WI38 (cell line): ENCODE results near the gene TARS2.

Experiments used
- H3K4me3 ChIP-seq: 2 replicates; pipeline ENCODE4 v1.5.1; 2011; ENCODE audit warnings: low read depth, mild to moderate bottlenecking, control low read depth, low read length
- TF ChIP-seq, protein P1 (sequence below): IDR thresholded peaks from 2 replicates; pipeline ENCODE4 v1.5.1; 2012; ENCODE audit warnings: low read depth, mild to moderate bottlenecking, control low read depth, low read length

Gene TARS2

DNA sequence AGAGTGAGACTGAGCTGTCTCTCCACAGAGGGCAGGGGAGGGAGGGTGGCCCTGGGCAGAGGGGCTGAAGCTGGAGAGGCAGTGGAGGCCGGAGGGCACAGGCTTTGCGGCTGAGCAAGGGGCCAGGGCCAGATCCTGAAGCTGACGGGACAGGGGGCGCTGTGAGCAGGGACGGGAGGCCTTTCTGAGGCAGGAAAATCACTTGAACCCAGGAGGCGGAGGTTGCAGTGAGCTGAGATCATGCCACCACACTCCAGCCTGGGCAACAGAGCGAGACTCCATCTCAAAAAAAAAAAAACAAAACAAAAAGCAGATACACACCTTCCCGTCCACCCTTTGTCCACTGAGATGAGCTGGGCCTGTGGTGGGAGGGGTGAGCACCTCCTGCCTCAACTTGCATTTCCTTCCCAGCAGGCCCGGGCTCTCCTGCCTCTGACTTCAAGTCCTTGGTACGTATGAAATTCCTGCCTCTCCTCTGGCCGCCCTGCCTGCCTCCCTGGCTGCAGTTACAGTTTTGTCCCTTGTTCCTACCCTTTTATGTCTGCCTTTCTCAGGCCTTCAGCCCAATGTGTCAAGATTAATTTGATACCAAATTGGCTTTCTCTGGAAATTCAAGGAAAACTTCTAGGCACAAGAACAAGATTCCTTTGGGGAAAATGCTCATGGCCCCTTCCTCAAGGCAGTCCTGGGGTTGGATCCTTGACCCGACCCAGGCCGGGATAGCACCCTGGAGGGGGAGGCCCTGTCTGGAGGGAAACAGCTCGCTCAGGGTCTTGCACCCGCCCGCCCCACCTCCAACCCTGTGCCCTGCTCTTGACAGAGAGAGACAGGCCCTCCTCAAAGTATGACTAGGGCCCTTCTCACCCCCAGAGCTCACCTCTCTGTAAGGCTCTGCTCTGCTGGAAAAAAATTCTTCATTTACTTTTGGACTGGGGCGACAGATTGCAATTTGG, 50.8 kb downstream of the TARS2 start:
- TF ChIP-seq, protein P1, sequence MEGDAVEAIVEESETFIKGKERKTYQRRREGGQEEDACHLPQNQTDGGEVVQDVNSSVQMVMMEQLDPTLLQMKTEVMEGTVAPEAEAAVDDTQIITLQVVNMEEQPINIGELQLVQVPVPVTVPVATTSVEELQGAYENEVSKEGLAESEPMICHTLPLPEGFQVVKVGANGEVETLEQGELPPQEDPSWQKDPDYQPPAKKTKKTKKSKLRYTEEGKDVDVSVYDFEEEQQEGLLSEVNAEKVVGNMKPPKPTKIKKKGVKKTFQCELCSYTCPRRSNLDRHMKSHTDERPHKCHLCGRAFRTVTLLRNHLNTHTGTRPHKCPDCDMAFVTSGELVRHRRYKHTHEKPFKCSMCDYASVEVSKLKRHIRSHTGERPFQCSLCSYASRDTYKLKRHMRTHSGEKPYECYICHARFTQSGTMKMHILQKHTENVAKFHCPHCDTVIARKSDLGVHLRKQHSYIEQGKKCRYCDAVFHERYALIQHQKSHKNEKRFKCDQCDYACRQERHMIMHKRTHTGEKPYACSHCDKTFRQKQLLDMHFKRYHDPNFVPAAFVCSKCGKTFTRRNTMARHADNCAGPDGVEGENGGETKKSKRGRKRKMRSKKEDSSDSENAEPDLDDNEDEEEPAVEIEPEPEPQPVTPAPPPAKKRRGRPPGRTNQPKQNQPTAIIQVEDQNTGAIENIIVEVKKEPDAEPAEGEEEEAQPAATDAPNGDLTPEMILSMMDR = 0 out of 2 replicates have a peak, but pooled peaks have one; percentile 3
- no peak overlapping the region for H3K4me3 ChIP-seq

DNA sequence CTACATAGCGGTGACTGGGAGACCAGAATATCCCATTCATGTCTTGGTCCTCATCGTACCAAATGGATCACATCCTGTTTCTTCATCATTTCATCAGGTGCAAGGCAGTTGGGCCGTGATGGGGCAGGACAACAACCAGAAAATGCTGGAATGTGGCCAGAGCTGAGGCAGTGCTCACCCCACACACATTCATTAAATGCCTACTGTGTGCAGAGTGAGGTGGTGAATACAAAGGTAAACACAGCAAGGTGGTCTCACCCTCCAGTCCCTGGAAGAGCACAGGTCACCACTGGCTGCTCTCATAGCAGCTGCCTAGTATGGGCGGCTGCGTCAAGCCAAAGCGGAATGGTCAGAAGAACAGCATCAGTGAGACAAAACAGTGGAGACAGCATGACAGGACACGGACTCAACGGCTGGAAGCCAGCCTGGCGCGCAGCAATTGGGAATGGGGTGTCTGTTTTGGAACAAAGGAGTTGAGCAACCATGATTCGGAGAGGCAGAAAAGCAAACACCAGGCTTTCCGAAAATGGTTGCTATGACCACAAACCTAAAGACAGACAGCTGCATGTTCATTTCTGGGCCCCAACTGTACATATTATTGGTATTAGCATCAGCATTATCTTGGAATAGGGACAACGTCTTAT, 56.4 kb downstream of the TARS2 start:
- TF ChIP-seq, protein P1 = no peak
- H3K4me3 ChIP-seq = no peak overlapping the region

DNA sequence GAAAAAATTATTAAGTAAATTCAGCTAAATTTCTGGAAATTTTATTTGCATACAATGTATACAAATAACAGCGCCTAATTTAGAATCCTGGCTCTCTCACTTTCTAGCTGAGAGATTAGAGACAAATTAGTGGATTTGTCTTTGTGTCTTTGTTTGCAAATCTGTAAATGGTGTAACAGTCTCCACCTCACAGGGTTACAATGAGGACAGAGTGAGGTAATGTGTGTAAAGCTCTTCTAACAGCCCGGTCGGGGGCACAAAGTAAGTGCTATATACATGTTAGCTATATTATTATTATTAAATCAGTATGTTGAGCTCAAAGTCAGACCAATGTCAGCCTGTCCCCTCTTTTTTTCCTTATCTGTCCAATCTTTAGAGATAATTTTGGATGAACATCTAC, 57.0 kb downstream of the TARS2 start:
- H3K4me3 ChIP-seq = no peak overlapping the region
- TF ChIP-seq, protein P1 = no peak

DNA sequence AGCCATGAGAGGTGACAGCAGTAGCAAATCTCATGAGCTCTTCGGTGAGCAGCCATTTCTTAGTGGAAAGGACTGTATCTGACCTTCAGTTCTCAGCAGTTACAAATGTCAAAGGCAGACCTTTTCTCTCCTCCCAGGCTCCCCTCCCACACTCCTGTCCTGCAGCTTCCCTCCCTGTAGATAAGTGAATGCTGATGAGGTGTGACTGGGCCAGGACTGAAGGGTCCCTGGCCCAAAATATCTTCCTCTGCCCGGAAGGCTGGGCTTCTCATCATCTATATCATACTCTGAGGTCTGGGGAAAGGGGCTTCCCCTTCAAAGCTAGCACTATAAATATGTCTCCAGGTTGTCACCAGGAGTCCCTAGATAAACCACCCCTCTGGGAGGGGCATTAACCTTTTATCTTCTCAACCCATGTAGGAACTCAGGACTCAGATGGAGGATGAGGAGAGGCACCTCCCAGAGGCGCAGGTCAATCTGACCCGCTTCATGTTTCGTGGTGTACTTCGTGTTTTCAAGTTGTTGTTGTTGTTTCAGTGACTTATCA, 58.3 kb downstream of the TARS2 start:
- TF ChIP-seq, protein P1 = no peak
- H3K4me3 ChIP-seq = no peak overlapping the region

DNA sequence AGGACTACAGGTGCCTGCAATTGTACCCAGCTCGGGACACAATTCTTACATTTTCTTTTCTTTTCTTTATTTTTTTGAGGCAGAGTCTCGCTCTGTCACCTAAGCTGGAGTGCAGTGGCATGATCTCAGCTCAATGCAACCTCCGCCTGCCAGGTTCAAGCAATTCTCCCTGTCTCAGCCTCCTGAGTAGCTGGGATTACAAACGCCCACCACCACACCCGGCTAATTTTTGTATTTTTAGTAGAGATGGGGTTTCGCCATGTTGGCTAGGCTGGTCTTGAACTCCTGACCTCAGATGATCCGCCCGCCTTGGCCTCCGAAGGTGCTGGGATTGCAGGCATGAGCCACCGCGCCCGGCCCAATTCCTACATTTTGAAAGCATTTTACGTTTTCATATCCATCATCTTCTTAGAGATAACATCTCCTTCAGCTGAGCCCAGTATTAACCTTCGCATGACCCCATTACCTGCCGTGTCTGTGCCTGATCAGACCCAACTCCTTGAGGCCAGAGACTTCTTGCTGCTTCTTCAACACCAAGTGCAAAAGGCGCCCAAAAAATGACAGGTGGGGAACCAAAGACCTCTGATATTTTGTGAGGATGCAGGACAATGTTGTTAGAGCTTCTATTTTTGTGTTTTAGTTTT, 59.2 kb downstream of the TARS2 start:
- TF ChIP-seq, protein P1 = no peak
- H3K4me3 ChIP-seq = no peak overlapping the region

DNA sequence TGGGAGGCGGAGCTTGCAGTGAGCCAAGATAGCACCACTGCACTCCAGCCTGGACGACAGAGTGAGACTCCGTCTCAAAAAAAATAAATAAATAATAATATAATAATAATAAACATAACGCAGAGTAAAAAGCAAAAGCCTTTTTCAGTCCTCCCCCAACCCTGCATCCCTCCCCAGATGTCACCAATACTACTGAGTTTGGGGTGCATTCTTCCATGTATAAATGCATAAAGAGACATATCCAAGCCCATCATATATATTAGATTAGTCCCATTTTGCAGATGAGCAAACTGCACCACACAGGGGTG, 61.1 kb downstream of the TARS2 start:
- peak overlapping the region; percentile 63 for H3K4me3 ChIP-seq

More for the DNA sequence above, 61.1 kb downstream of the TARS2 start:
- TF ChIP-seq, protein P1 = no peak
